SK-N-MC (cell line): ENCODE data around the gene PARS2.

Experiments
- EZH2 ChIP-seq: fragments of 200-600 bp; sonication (generic); IDR thresholded peaks from one replicate; pipeline ENCODE4 v1.6.1; 2017; ENCODE audit warnings: antibody characterized with exemption
- POLR2AphosphoS5 ChIP-seq: IDR thresholded peaks from 2 replicates; pipeline ENCODE4 v1.6.1; 2012; ENCODE audit warnings: mild to moderate bottlenecking, low read depth, low read length, borderline replicate concordance

DNA sequence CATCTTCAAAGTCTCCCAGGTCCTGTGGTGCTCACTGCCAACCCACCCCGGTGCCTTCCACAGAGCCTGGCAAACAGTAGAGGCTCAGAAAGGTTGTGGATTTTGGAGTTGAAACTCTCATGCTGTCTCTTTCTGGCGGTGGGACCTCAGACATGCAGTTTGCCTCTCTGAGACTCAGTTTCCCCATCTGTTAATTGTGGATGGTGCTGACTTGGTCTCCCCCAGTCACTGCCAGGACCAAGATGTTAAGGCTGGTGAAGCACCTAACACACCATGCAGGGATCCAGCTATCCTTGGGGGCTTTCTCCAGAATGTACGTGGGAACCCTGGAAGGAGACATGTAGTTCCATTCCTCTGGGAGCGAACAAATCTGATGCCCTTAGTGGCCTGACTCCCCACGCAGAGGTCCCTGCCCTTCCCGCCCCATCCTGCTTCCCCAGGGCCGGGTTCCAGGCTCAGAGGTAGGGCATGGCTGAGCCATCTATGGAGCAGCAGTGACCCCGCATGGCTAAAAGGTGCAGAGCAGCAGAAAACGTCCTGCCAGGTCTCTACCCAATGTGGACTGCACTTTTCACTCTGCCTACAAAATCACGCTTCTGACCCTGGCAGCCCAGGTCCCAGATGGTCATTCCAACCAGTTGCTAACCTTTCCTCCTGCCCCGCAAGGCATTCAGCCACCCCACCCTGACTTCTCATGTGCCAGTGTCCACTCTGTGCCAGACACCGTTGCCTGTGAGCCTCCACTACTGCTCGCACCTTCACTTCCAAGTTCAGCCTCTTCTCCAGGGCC lies 46.0 kb upstream of the PARS2 start:
- TF ChIP-seq POLR2AphosphoS5 = no peak
- TF ChIP-seq EZH2 = no peak
